ENCODE measurements around the gene ROBO1.

GRCh38 chr3:78689378-78689777, 1078.4 kb downstream of the ROBO1 start:
- TF ChIP-seq CTCF (IDR thresholded peaks at IDR 0.05; ENCODE audit: borderline replicate concordance, extremely low read depth, low read length, poor library complexity, severe bottlenecking) (no peak), EZH2 (IDR thresholded peaks at IDR 0.05; ENCODE audit: borderline replicate concordance, low read depth, low read length, severe bottlenecking) (no peak)
